Stimulated activated CD4-positive, alpha-beta T cell treated with anti-CD3 and anti-CD28 coated beads, Interleukin-1b, Interleukin-23, amount 100 ng/mL, for 1 hour (primary cell): Measurements from ENCODE around the gene CRAT.

Source experiments
- DNase-seq, 2 donors: peaks; one replicate each; pipeline ENCODE4 v3.0.0-alpha.2; 2020; ENCODE audit warnings: low read depth in 2 of 2

CRAT gene

GRCh38 chr9:129063061-129063460, 47.5 kb downstream of the CRAT start:
- no peak for DNase-seq

GRCh38 chr9:129060991-129061390, 49.6 kb downstream of the CRAT start:
- no peak for DNase-seq

DNA sequence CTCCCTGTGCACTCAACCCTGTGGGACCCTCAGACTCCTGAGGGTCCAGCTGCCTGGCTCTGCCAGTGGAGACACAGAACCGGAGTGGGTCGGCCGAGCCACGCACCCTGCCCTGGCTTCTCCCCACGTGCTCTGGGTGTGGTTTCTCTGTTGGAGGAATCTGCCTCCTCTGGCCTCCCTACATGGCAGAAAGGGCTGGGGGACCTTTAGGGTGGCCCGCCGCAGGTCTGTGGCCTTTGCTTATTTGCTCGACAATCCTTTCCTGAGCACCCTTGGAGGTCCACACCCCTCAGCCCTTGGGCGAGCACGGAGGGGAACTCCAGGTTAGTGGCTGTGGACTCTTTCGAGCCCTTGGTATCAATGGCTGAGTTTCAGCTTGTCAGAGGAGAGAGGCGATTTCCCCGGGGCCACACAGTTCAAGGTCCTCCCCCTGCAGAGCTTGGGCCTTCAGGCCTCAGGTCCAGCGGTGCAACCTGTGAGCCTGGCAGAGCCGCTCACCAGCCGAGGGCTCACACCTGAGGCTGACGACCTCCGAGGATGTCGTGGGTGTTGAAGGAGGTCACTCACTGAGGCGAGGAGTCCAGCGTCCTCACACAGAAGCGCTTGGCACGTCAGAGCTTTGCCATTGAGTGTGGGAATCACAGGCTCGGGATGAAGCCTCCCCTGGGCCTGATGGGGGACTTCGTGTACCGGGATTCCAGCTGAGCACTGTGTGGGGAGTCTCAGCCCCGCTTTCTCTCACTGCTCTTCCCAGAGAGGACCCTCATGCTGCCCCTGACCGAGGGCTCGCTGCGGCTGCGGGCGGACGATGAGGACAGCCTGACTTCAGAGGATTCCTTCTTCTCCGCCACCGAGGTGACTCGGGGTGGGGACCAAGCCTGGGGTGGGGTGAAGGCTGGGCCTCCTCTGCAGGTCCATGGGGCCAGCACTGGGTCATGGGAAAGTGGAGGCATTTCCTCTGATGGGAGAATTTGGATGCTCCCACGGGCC, 50.5 kb downstream of the CRAT start:
- no peak for DNase-seq

GRCh38 chr9:129058965-129059795, 51.4 kb downstream of the CRAT start:
- DNase-seq: no peak

DNA sequence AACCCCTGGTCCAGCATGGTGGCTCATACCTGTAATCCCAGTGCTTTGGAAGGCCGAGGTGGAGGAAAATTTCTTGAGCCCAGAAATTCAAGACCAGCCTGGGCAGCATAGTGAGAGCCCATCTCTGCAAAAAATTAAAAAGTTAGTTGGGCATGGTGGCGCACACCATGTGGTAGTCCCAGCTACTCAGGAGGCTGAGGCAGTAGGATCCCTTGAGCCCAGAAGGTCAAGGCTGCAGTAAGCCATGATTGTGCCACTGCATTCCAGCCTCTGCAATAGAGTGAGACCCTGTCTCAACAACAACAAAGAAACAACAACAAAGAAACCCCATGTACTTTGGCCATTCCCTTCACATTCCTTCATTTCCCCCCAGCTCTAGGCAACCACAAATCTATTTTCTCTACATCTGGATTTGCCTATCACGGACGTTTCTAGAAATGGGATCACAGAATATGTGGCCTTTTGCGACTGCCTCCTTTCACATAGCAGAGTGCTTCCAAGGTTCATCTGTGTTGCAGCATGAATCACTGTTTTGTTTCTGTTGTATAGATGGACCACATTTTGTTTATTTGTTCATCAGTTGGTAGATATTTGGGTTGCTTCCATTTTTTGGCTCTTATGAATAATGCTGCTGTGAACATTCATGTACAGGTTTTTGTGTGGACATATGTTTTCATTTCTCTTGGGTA, 56.3 kb downstream of the CRAT start:
- DNase-seq: no peak

GRCh38 chr9:129053020-129053419, 57.6 kb downstream of the CRAT start:
- DNase-seq: no peak

GRCh38 chr9:129052592-129052991, 58.0 kb downstream of the CRAT start:
- DNase-seq: no peak
